ENCODE results near the gene KCNH1.

DNA sequence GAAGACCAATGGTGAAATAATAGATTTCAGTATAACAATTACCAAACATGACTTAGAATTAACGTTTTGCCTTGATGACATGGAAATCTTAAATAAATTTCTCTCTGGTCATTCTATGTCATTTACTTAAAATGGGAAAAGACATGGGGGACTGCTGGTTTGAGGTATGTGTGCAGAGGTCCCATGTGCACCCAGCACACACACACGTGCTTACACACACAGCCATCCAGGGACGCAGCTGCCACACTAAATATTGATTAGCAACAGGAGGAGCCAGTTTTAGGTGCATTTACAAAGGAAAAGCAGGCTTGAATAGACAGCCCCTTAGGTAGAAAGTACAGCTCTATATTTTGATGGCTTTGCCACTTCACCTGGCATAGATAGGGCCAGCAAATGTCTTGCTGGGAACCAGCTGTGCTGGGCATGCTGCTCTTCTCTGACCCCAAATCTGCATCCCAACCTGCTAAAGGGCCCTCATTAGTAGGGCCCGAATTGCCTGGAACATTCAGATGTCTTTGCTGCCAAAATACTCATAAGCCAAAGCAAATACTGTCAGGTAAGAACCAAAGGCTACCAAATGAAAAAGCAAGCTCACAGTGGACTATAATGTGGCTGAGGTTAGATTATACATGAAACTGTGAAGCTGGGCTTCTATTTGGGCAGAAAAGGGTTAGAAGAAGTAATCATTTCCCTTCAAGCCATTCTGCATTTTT lies 405.4 kb downstream of the KCNH1 start:
- TF ChIP-seq, protein P1, sequence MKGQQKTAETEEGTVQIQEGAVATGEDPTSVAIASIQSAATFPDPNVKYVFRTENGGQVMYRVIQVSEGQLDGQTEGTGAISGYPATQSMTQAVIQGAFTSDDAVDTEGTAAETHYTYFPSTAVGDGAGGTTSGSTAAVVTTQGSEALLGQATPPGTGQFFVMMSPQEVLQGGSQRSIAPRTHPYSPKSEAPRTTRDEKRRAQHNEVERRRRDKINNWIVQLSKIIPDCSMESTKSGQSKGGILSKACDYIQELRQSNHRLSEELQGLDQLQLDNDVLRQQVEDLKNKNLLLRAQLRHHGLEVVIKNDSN (IDR thresholded peaks at IDR 0.05): no peak
- TF ChIP-seq EP300 (IDR thresholded peaks at IDR 0.05; ENCODE audit: borderline replicate concordance): no peak
- TF ChIP-seq RAD21 (IDR thresholded peaks at IDR 0.05; ENCODE audit: low read depth): no peak
- TF ChIP-seq CEBPB (IDR thresholded peaks at IDR 0.05): no peak
- TF ChIP-seq TAF1 (IDR thresholded peaks at IDR 0.05; ENCODE audit: low read depth): no peak
- TF ChIP-seq, protein P2, sequence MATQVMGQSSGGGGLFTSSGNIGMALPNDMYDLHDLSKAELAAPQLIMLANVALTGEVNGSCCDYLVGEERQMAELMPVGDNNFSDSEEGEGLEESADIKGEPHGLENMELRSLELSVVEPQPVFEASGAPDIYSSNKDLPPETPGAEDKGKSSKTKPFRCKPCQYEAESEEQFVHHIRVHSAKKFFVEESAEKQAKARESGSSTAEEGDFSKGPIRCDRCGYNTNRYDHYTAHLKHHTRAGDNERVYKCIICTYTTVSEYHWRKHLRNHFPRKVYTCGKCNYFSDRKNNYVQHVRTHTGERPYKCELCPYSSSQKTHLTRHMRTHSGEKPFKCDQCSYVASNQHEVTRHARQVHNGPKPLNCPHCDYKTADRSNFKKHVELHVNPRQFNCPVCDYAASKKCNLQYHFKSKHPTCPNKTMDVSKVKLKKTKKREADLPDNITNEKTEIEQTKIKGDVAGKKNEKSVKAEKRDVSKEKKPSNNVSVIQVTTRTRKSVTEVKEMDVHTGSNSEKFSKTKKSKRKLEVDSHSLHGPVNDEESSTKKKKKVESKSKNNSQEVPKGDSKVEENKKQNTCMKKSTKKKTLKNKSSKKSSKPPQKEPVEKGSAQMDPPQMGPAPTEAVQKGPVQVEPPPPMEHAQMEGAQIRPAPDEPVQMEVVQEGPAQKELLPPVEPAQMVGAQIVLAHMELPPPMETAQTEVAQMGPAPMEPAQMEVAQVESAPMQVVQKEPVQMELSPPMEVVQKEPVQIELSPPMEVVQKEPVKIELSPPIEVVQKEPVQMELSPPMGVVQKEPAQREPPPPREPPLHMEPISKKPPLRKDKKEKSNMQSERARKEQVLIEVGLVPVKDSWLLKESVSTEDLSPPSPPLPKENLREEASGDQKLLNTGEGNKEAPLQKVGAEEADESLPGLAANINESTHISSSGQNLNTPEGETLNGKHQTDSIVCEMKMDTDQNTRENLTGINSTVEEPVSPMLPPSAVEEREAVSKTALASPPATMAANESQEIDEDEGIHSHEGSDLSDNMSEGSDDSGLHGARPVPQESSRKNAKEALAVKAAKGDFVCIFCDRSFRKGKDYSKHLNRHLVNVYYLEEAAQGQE (IDR thresholded peaks at IDR 0.05; ENCODE audit: low read depth): no peak
- TF ChIP-seq MAX (IDR thresholded peaks at IDR 0.05): no peak
- no peak for TF ChIP-seq EGR1 (IDR thresholded peaks at IDR 0.05)
- TF ChIP-seq TCF12 (IDR thresholded peaks at IDR 0.05; ENCODE audit: low read depth): no peak
- TF ChIP-seq YY1 (IDR thresholded peaks at IDR 0.05; ENCODE audit: low read depth): no peak
- TF ChIP-seq TEAD4 (IDR thresholded peaks at IDR 0.05): no peak
